Fibroblast of peridontal ligament (primary cell): ENCODE measurements around the gene CFAP299.
A peak's percentile ranks its signal among the peaks of the same experiment; 100 is the strongest.

ENCODE experiments used
- DNase-seq: peaks from one replicate; pipeline ENCODE4 v3.0.0-alpha.2; 2010; ENCODE audit errors: extremely low read depth

Gene CFAP299

GRCh38 chr4:80814266-80814665, 478.7 kb downstream of the CFAP299 start:
- DNase-seq: peak; percentile 68

- peak; percentile 34 for DNase-seq
Observed at GRCh38 chr4:80831383-80832361, 496.1 kb downstream of the CFAP299 start.

- no peak for DNase-seq
Observed at GRCh38 chr4:80839281-80839680, 503.8 kb downstream of the CFAP299 start.

GRCh38 chr4:80839792-80840191, 504.3 kb downstream of the CFAP299 start:
- no peak for DNase-seq

- no peak for DNase-seq
Observed at GRCh38 chr4:80840396-80840795, 504.9 kb downstream of the CFAP299 start.

GRCh38 chr4:80841587-80842281, 506.2 kb downstream of the CFAP299 start:
- DNase-seq: no peak

- DNase-seq: no peak
Observed at GRCh38 chr4:80846210-80846609, 510.7 kb downstream of the CFAP299 start.

- peak; percentile 8 for DNase-seq
Observed at GRCh38 chr4:80852061-80852460, 516.5 kb downstream of the CFAP299 start.

- no peak for DNase-seq
Observed at GRCh38 chr4:80873571-80873970, 538.0 kb downstream of the CFAP299 start.

- DNase-seq: no peak
Observed at GRCh38 chr4:80874979-80875378, 539.4 kb downstream of the CFAP299 start.

GRCh38 chr4:80875642-80876041, 540.1 kb downstream of the CFAP299 start:
- no peak for DNase-seq

GRCh38 chr4:80876810-80877209, 541.3 kb downstream of the CFAP299 start:
- DNase-seq: peak; percentile 15

- no peak for DNase-seq
Observed at GRCh38 chr4:80878218-80878617, 542.7 kb downstream of the CFAP299 start.

GRCh38 chr4:80897537-80898303, 562.2 kb downstream of the CFAP299 start:
- no peak for DNase-seq

GRCh38 chr4:80900908-80901307, 565.4 kb downstream of the CFAP299 start:
- DNase-seq: no peak

- peak; percentile 56 for DNase-seq
Observed at GRCh38 chr4:80903020-80903419, 567.5 kb downstream of the CFAP299 start.

- DNase-seq: no peak
Observed at GRCh38 chr4:80909938-80910337, 574.4 kb downstream of the CFAP299 start.

GRCh38 chr4:80911458-80911857, 575.9 kb downstream of the CFAP299 start:
- no peak for DNase-seq

- DNase-seq: no peak
Observed at GRCh38 chr4:80912350-80912749, 576.8 kb downstream of the CFAP299 start.

- DNase-seq: no peak
Observed at GRCh38 chr4:80913381-80913780, 577.9 kb downstream of the CFAP299 start.

- no peak for DNase-seq
Observed at GRCh38 chr4:80916770-80917169, 581.2 kb downstream of the CFAP299 start.

- peak; percentile 72 for DNase-seq
Observed at GRCh38 chr4:80918004-80918403, 582.5 kb downstream of the CFAP299 start.
